Sigmoid colon (tissue), 4 donors: Measurements from ENCODE around the gene NFIA.

Source experiments
- CTCF ChIP-seq, 4 experiments: fragments of 450-650 bp in 3 of 4; fragments of 200-600 bp in 1 of 4; IDR thresholded peaks; one replicate each; pipeline ENCODE4 v1.5.1; 2016 to 2019; ENCODE audit warnings: antibody characterized with exemption in 4 of 4, mild to moderate bottlenecking in 3 of 4, moderate library complexity in 2 of 4
- EP300 ChIP-seq, 4 donors: sonication (generic); formaldehyde crosslinking; IDR thresholded peaks; one replicate each; pipeline ENCODE4 v1.6.1; 2017; ENCODE audit warnings: antibody characterized with exemption in 4 of 4

GRCh38 chr1:61297887-61298286 is 215.5 kb downstream of the NFIA start:
- TF ChIP-seq CTCF (IDR thresholded peaks at IDR 0.05) (no peak), EP300 (IDR thresholded peaks at IDR 0.05) (no peak)
